ENCODE results near the gene ABLIM1. TPM values are rescaled to one million over a fixed set of nuclear protein-coding genes. Genes with fewer than 3 reads are reported as not detected.

ABLIM1 gene
- total and polyA plus RNA-seq, 2 of the 13 experiments (the other 11 are each of a cell fraction or from before 2014, with no cell fraction given), result 59.4 to 92.7 TPM

- CTCF ChIA-PET (ENCODE audit: low intra/inter-chr PET ratio, low total read pairs), result no interaction called here
- ATAC-seq (peak; percentile 96), FAIRE-seq (peak; percentile 80), DNase-seq (ENCODE audit: low spot score) (peak; percentile 54)
- Histone ChIP-seq H3K36me3 (replicated peaks in 1 of 2; ENCODE audit: control insufficient read depth in 1 of 2, insufficient read depth in 2 of 2, low read length in 2 of 2) (no peaks in the 10 kb centered on the region), H3K9me3 (ENCODE audit: low read length) (no peaks in the 10 kb centered on the region), H3K27ac (ENCODE audit: extremely low read length, insufficient read depth, low read length) (no peak overlapping the region), H3K9ac (ENCODE audit: insufficient read depth, low read depth, low read length) (no peak overlapping the region), H3K4me1 (ENCODE audit: insufficient read depth, low read length) (peaks cover 33% of the 10 kb centered on the region), H2AFZ (ENCODE audit: low read length) (no peak overlapping the region), H3K79me2 (ENCODE audit: insufficient read depth, low read length) (no peaks in the 10 kb centered on the region), H4K20me1 (ENCODE audit: insufficient read depth, low read length) (no peaks in the 10 kb centered on the region), H3K4me3 (replicated peaks in 1 of 3; ENCODE audit: insufficient read depth in 1 of 3, low read depth in 2 of 3, low read length in 3 of 3) (peak overlapping the region in 1 of 3 experiments; percentile 31; a peak in 1 of 6 replicates), H3K27me3 (ENCODE audit: control insufficient read depth in 1 of 2, insufficient read depth in 2 of 2, low read length in 2 of 2) (no peaks in the 10 kb centered on the region), H3K4me2 (ENCODE audit: low read depth, low read length) (peak overlapping the region; percentile 77)
- intact Hi-C loops (cut with micrococcal nuclease; ENCODE audit: unreplicated experiment) (no loop called here), in situ Hi-C loops (cut with HindIII; ENCODE audit: extremely low pct_ligation_motif_present, low pct_unique_long_range_greater_than_20kb) (no loop called here)
- POLR2A ChIA-PET, result interaction anchor here (0.9 to 1.2 kb wide), 4 partner anchors 10 to 41 kb away, joined by 3 to 6 read pairs (median 4); no protein-coding TSS in a partner anchor
- WGBS (ENCODE audit: low lambda C conversion rate), result 17% methylated on average over 4 of the region's 4 CpGs
- no TSS peak for BruUV-seq (replicated peaks)
- TF ChIP-seq TBL1XR1 (IDR thresholded peaks at IDR 0.05; ENCODE audit: borderline replicate concordance, low read length, partially characterized antibody) (no peak), SATB2 (CRISPR knock-in tag; IDR thresholded peaks at IDR 0.05) (no peak), HNF1A (IDR thresholded peaks at IDR 0.05; ENCODE audit: low read depth) (peak; percentile 52; the same call in 1 of the 2 replicates), HNF1A (CRISPR knock-in tag; IDR thresholded peaks at IDR 0.05; ENCODE audit: borderline replicate concordance) (no peak), ZNF496 (CRISPR knock-in tag; IDR thresholded peaks at IDR 0.05; ENCODE audit: insufficient replicate concordance) (no peak), ZNF800 (CRISPR knock-in tag; IDR thresholded peaks at IDR 0.05) (0 out of 2 replicates have a peak, but pooled peaks have one; percentile 38), ZNF34 (CRISPR knock-in tag; IDR thresholded peaks at IDR 0.05; ENCODE audit: borderline replicate concordance) (no peak), HES4 (CRISPR knock-in tag; IDR thresholded peaks at IDR 0.05; ENCODE audit: borderline replicate concordance) (no peak), TMF1 (CRISPR knock-in tag; IDR thresholded peaks at IDR 0.05; ENCODE audit: low read depth) (no peak), IRF9 (CRISPR knock-in tag; IDR thresholded peaks at IDR 0.05; ENCODE audit: borderline replicate concordance) (no peak), ZNF451 (CRISPR knock-in tag; IDR thresholded peaks at IDR 0.05) (no peak), MIER2 (CRISPR knock-in tag; IDR thresholded peaks at IDR 0.05) (no peak), HNRNPL (IDR thresholded peaks at IDR 0.05; ENCODE audit: low read depth, low read length) (no peak), ZNF18 (CRISPR knock-in tag; IDR thresholded peaks at IDR 0.05; ENCODE audit: insufficient replicate concordance) (no peak)
These were observed 44.7 kb downstream of the ABLIM1 start for GRCh38 chr10:114613237-114613979.

Data from HepG2 (cell line).